ENCODE data around the gene TEF. TPM values are rescaled to one million over a fixed set of nuclear protein-coding genes. Genes with fewer than 3 reads are reported as not detected.

TEF gene
- polyA plus RNA-seq, 1 of the 3 experiments (the other 2 are of a cell fraction), result 3.6 TPM

DNA sequence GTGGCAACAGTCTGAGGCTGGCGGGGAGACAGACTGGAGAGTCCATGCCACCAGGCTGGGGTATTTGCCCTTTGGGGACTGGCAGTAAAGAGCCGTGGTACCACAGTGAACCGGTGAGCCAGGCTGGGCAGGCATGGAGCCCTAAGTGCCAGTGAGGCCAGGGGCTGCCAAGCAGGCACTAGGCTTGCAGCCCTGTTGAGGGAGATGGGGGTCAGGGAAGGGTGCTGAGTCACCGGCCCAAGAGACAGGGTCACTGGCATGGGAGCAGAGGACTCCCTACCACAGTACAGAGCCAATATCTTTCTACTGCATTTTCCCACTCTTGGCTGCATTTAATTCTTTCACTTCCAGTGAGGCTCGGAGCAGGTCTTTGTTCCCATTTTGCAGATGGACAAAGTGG lies 30.7 kb upstream of the TEF start:
- Histone ChIP-seq H3K4me1 (ENCODE audit: control insufficient read depth in 1 of 2, insufficient read depth in 2 of 2, low read depth in 1 of 2, low read length in 1 of 2) (no peaks in the 10 kb centered on the region), H3K79me2 (ENCODE audit: insufficient read depth) (no peaks in the 10 kb centered on the region), H3K9ac (no peak overlapping the region), H3K27me3 (ENCODE audit: insufficient read depth) (no peaks in the 10 kb centered on the region), H3K4me3 (ENCODE audit: low read depth in 2 of 2, low read length in 1 of 2) (no peak overlapping the region), H3F3A (replicated peaks; ENCODE audit: insufficient read depth) (no peaks in the 10 kb centered on the region), H4K20me1 (ENCODE audit: insufficient read depth) (no peaks in the 10 kb centered on the region), H3K9me3 (no peaks in the 10 kb centered on the region), H3K27ac (ENCODE audit: low read depth in 2 of 2, low read length in 1 of 2) (no peak overlapping the region), H3K36me3 (replicated peaks in 1 of 2; ENCODE audit: control insufficient read depth in 1 of 2, insufficient read depth in 2 of 2, low read length in 1 of 2) (peaks cover 0 to 17% of the 10 kb centered on the region in 2 experiments), H3K9me2 (no peaks in the 10 kb centered on the region), H3K4me2 (no peak overlapping the region), H2AFZ (ENCODE audit: low read depth) (no peak overlapping the region)
- ChIA-PET POLR2A (no interaction called here), CTCF (no interaction called here)
- TF ChIP-seq GATA2 (CRISPR knock-in tag; IDR thresholded peaks at IDR 0.05), result no peak
- TF ChIP-seq ELF1 (IDR thresholded peaks at IDR 0.05), result no peak
- no peak for TF ChIP-seq GABPA (IDR thresholded peaks at IDR 0.05; ENCODE audit: low read depth)
- TF ChIP-seq SMC3 (IDR thresholded peaks at IDR 0.05; ENCODE audit: low read depth, low read length), result no peak
- no peak for TF ChIP-seq EZH2phosphoT487 (IDR thresholded peaks at IDR 0.05; ENCODE audit: borderline replicate concordance, low read depth)
- TF ChIP-seq, protein P1, sequence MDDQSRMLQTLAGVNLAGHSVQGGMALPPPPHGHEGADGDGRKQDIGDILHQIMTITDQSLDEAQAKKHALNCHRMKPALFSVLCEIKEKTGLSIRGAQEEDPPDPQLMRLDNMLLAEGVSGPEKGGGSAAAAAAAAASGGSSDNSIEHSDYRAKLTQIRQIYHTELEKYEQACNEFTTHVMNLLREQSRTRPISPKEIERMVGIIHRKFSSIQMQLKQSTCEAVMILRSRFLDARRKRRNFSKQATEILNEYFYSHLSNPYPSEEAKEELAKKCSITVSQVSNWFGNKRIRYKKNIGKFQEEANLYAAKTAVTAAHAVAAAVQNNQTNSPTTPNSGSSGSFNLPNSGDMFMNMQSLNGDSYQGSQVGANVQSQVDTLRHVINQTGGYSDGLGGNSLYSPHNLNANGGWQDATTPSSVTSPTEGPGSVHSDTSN (IDR thresholded peaks at IDR 0.05), result no peak
- TF ChIP-seq, protein P2, sequence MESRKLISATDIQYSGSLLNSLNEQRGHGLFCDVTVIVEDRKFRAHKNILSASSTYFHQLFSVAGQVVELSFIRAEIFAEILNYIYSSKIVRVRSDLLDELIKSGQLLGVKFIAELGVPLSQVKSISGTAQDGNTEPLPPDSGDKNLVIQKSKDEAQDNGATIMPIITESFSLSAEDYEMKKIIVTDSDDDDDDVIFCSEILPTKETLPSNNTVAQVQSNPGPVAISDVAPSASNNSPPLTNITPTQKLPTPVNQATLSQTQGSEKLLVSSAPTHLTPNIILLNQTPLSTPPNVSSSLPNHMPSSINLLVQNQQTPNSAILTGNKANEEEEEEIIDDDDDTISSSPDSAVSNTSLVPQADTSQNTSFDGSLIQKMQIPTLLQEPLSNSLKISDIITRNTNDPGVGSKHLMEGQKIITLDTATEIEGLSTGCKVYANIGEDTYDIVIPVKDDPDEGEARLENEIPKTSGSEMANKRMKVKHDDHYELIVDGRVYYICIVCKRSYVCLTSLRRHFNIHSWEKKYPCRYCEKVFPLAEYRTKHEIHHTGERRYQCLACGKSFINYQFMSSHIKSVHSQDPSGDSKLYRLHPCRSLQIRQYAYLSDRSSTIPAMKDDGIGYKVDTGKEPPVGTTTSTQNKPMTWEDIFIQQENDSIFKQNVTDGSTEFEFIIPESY (IDR thresholded peaks at IDR 0.05; ENCODE audit: borderline replicate concordance, low read depth), result no peak
- TF ChIP-seq SIN3A (IDR thresholded peaks at IDR 0.05; ENCODE audit: borderline replicate concordance, low read depth, low read length), result no peak
- TF ChIP-seq, protein P3, sequence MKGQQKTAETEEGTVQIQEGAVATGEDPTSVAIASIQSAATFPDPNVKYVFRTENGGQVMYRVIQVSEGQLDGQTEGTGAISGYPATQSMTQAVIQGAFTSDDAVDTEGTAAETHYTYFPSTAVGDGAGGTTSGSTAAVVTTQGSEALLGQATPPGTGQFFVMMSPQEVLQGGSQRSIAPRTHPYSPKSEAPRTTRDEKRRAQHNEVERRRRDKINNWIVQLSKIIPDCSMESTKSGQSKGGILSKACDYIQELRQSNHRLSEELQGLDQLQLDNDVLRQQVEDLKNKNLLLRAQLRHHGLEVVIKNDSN (IDR thresholded peaks at IDR 0.05; ENCODE audit: borderline replicate concordance, low read depth), result no peak
- TF ChIP-seq, protein P4, sequence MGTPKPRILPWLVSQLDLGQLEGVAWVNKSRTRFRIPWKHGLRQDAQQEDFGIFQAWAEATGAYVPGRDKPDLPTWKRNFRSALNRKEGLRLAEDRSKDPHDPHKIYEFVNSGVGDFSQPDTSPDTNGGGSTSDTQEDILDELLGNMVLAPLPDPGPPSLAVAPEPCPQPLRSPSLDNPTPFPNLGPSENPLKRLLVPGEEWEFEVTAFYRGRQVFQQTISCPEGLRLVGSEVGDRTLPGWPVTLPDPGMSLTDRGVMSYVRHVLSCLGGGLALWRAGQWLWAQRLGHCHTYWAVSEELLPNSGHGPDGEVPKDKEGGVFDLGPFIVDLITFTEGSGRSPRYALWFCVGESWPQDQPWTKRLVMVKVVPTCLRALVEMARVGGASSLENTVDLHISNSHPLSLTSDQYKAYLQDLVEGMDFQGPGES (IDR thresholded peaks at IDR 0.05; ENCODE audit: low read depth, low read length), result no peak
- TF ChIP-seq RFX5 (IDR thresholded peaks at IDR 0.05; ENCODE audit: low read length), result no peak
- TF ChIP-seq NRF1 (IDR thresholded peaks at IDR 0.05; ENCODE audit: low read depth, low read length), result no peak
- TF ChIP-seq YY1 (IDR thresholded peaks at IDR 0.05; ENCODE audit: low read depth), result no peak
- no peak for TF ChIP-seq NFIC (IDR thresholded peaks at IDR 0.05; ENCODE audit: borderline replicate concordance)
- TF ChIP-seq EP300 (IDR thresholded peaks at IDR 0.05; ENCODE audit: borderline replicate concordance in 1 of 2, low read depth in 1 of 2, low read length in 1 of 2), result no peak
- 100% methylated on average over 1 of the region's 5 CpGs for WGBS (ENCODE audit: low lambda C conversion rate)
- DNase-seq, result no peak

Data from SK-N-SH (cell line).